ENCODE data around the gene MAPK8IP2. TPM values are rescaled to one million over a fixed set of nuclear protein-coding genes. Genes with fewer than 3 reads are reported as not detected.

The MAPK8IP2 gene
- 1 to 10 TPM in 1 of 6 experiments, under 1 TPM in 5; 0.15 to 1.7 (median 0.45) TPM for total RNA-seq
- long read RNA-seq = 0 reads

- Histone ChIP-seq H3K4me1 (peaks cover 0 to 6% (median 0%) of the 10 kb centered on the region in 4 donors), H3K36me3 (no peaks in the 10 kb centered on the region), H3K27me3 (peaks cover 6% of the 10 kb centered on the region in 2 donors), H3K27ac (no peak within 1 kb of the TSS), H3K4me3 (peak within 1 kb of the TSS in 2 of 3 donors; percentile 29 to 35), H3K9me3 (no peaks in the 10 kb centered on the region)
- 0% methylated on average over 2 of the region's 61 CpGs for WGBS (ENCODE audit: insufficient coverage, low coverage, low lambda C conversion rate, missing lambda C conversion rate)
- intact Hi-C loops (cut with DNase I) = loop anchor here in 1 of 2 donors (5.0 kb wide), 1 partner anchor 48 kb away; no protein-coding TSS in a partner anchor
- no peak for TF ChIP-seq CTCF (IDR thresholded peaks at IDR 0.05)
- no peak for TF ChIP-seq POLR2A (IDR thresholded peaks at IDR 0.05)
- peak; percentile 23 to 40 (median 34) for ATAC-seq
- DNase-seq = peak in 1 of 3 donors; percentile 18
These were observed at the start of gene MAPK8IP2 for GRCh38 chr22:50600538-50600937. Gene MAPK8IP2, plus strand, starts transcription at chr22:50600793. Its CDS starts 26 bp downstream, at chr22:50600819.

- DNase-seq (peak in 1 of 3 donors; percentile 45), ATAC-seq (no peak)
- Histone ChIP-seq H3K27me3 (no peaks in the 10 kb centered on the region), H3K4me3 (no peak overlapping the region), H3K9me3 (no peaks in the 10 kb centered on the region), H3K4me1 (peaks cover 0 to 8% (median 0%) of the 10 kb centered on the region in 4 donors), H3K36me3 (no peaks in the 10 kb centered on the region), H3K27ac (no peak overlapping the region)
- 87% methylated on average over 6 of the region's 11 CpGs for WGBS (ENCODE audit: insufficient coverage, low coverage, low lambda C conversion rate, missing lambda C conversion rate)
- intact Hi-C loops (cut with DNase I) = loop anchor here in 1 of 2 donors (5.0 kb wide), 1 partner anchor 51 kb away; the partner anchor contains the start of gene MAPK8IP2
- TF ChIP-seq POLR2A (IDR thresholded peaks at IDR 0.05) (no peak), CTCF (IDR thresholded peaks at IDR 0.05) (no peak)
These were observed 49.3 kb upstream of the MAPK8IP2 start for GRCh38 chr22:50551160-50551752.

GRCh38 chr22:50553310-50553709 lies 47.3 kb upstream of the MAPK8IP2 start:
- peaks cover 0 to 8% (median 0%) of the 10 kb centered on the region in 4 donors for H3K4me1 ChIP-seq
- H3K9me3 ChIP-seq = no peaks in the 10 kb centered on the region
- no peak overlapping the region for H3K27ac ChIP-seq
- WGBS (ENCODE audit: insufficient coverage, low coverage, low lambda C conversion rate, missing lambda C conversion rate) = 82% methylated on average over 8 of the region's 8 CpGs
- ATAC-seq (no peak), DNase-seq (peak in 1 of 3 donors; percentile 15)
- no peaks in the 10 kb centered on the region for H3K27me3 ChIP-seq
- H3K36me3 ChIP-seq = no peaks in the 10 kb centered on the region
- no peak overlapping the region for H3K4me3 ChIP-seq
- TF ChIP-seq CTCF (IDR thresholded peaks at IDR 0.05) (no peak), POLR2A (IDR thresholded peaks at IDR 0.05) (no peak)
- intact Hi-C loops (cut with DNase I) = loop anchor here in 1 of 2 donors (5.0 kb wide), 1 partner anchor 49 kb away; the partner anchor contains the start of gene MAPK8IP2

GRCh38 chr22:50556703-50557102 lies 43.9 kb upstream of the MAPK8IP2 start:
- H3K27ac ChIP-seq = no peak overlapping the region
- no peaks in the 10 kb centered on the region for H3K9me3 ChIP-seq
- DNase-seq (no peak), ATAC-seq (no peak)
- 85% methylated on average over 5 of the region's 5 CpGs for WGBS (ENCODE audit: insufficient coverage, low coverage, low lambda C conversion rate, missing lambda C conversion rate)
- intact Hi-C loops (cut with DNase I) = no loop called here
- no peaks in the 10 kb centered on the region for H3K36me3 ChIP-seq
- TF ChIP-seq CTCF (IDR thresholded peaks at IDR 0.05) (no peak), POLR2A (IDR thresholded peaks at IDR 0.05) (no peak)
- H3K4me3 ChIP-seq = no peak overlapping the region
- H3K27me3 ChIP-seq = no peaks in the 10 kb centered on the region
- H3K4me1 ChIP-seq = no peaks in the 10 kb centered on the region

Data from right lobe of liver (tissue), 6 donors.